PFSK-1 (cell line): ENCODE data around the gene LRRC4C.

ENCODE experiments used
- POLR2AphosphoS5 ChIP-seq: IDR thresholded peaks from 2 replicates; pipeline ENCODE4 v1.6.1; 2012; ENCODE audit warnings: low read depth, mild to moderate bottlenecking, control low read depth, low read length, moderate library complexity
- REST ChIP-seq, 2 experiments: IDR thresholded peaks; 2 replicates each; pipeline versions ENCODE4 v1.6.1 to v1.8.0; 2011 to 2012; ENCODE audit warnings: low read depth in 2 of 2, low read length in 2 of 2, control low read depth in 1 of 2, inconsistent platforms in 1 of 2, mild to moderate bottlenecking in 1 of 2, moderate library complexity in 1 of 2; ENCODE audit not compliant: insufficient read depth in 1 of 2
- SIN3A ChIP-seq: IDR thresholded peaks from 2 replicates; pipeline ENCODE4 v1.6.1; 2012; ENCODE audit warnings: mild to moderate bottlenecking, low read length, moderate library complexity, borderline replicate concordance; ENCODE audit not compliant: insufficient read depth

- TF ChIP-seq REST (IDR thresholded peaks at IDR 0.05; ENCODE audit: insufficient read depth in 1 of 2, low read depth in 2 of 2, low read length in 2 of 2) (no peak), POLR2AphosphoS5 (no peak), SIN3A (no peak)
Measured at GRCh38 chr11:41102471-41102870, 357.0 kb downstream of the LRRC4C start.
